Measurements from ENCODE around the gene SFMBT1.

DNA sequence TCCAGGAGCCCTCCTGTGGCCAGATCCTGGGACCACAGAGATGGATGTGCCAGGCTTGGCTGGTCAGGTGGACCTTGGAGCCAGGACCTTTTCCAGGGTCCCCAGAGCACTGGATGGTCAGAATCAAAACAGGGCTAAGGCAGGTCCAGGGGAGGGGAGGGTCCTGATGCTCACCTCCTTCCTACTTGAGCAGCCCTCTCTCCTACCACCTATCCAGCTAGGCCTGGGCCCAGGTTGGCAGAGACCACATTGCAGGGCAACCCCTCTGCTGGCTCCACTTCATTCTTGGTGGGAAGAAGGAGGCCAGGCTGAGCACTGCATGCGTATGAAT lies 28.5 kb upstream of the SFMBT1 start:
- TF ChIP-seq POLR2AphosphoS5 (IDR thresholded peaks at IDR 0.05; ENCODE audit: low read depth, low read length) (no peak), TAF1 (IDR thresholded peaks at IDR 0.05; ENCODE audit: borderline replicate concordance, insufficient read depth, low read length) (no peak), SIN3A (IDR thresholded peaks at IDR 0.05; ENCODE audit: borderline replicate concordance, insufficient read depth, low read length) (no peak), FOXP2 (optimal IDR thresholded peaks at IDR 0.05; ENCODE audit: borderline replicate concordance, extremely low read depth, extremely low read length, insufficient read depth) (no peak)

Measured in PFSK-1 (cell line).